Naive thymus-derived CD4-positive, alpha-beta T cell (primary cell): Measurements from ENCODE around the gene POP7. TPM values are rescaled to one million over a fixed set of nuclear protein-coding genes. Genes with fewer than 3 reads are reported as not detected.
"Not testable (repeated sequence)": the region's sequence is repeated elsewhere in the genome, so short reads cannot be mapped to it uniquely, and the experiment has no call there.

Experiments used
- ATAC-seq: fragments of 150-1000 bp; cut with Tn5 transposase; 2 replicates; pipeline ENCODE4 v1.10.0; 2021; ENCODE audit warnings: mild to moderate bottlenecking, moderate library complexity
- CTCF ChIA-PET: fragments of 350-600 bp; sonication (Branson Sonifier 250); formaldehyde crosslinking; loops from one replicate; lab custom pipeline; 2021; ENCODE audit warnings: antibody characterized with exemption; lab: Charles Lee
- POLR2A ChIA-PET: fragments of 350-600 bp; sonication (Branson Sonifier 250); formaldehyde crosslinking; loops from one replicate; lab custom pipeline; 2021; ENCODE audit warnings: antibody characterized with exemption, inconsistent platforms; lab: Charles Lee
- DNase-seq, 9 donors: peaks; one replicate each; pipeline versions ENCODE4 v3.0.0 to v3.0.0-alpha.2; 2020 to 2022; ENCODE audit warnings: mixed read lengths in 1 of 9
- H3K27ac ChIP-seq: one replicate; pipeline ENCODE4 v1.7.0; 2013; ENCODE audit warnings: mild to moderate bottlenecking, low read depth, low read length, moderate library complexity
- H3K27me3 ChIP-seq, 2 donors: one replicate each; pipeline ENCODE4 v1.7.0; 2013; ENCODE audit warnings: low read length in 2 of 2, mild to moderate bottlenecking in 2 of 2, moderate library complexity in 2 of 2; ENCODE audit not compliant: control insufficient read depth in 2 of 2, insufficient read depth in 2 of 2
- H3K36me3 ChIP-seq, 3 experiments: 1 replicate in 2 of 3; 2 replicates in 1 of 3; pipeline ENCODE4 v1.7.0; 2013; ENCODE audit warnings: low read length in 3 of 3, mild to moderate bottlenecking in 3 of 3, moderate library complexity in 1 of 3; ENCODE audit not compliant: insufficient read depth in 3 of 3, control insufficient read depth in 2 of 3
- H3K4me1 ChIP-seq, 2 donors: one replicate each; pipeline ENCODE4 v1.7.0; 2013; ENCODE audit warnings: low read length in 2 of 2, mild to moderate bottlenecking in 2 of 2, moderate library complexity in 1 of 2; ENCODE audit not compliant: control insufficient read depth in 2 of 2, insufficient read depth in 2 of 2
- H3K4me3 ChIP-seq: 2 replicates; pipeline ENCODE4 v1.7.0; 2013; ENCODE audit warnings: mild to moderate bottlenecking, low read length
- H3K9me3 ChIP-seq, 3 experiments: 1 replicate in 2 of 3; 2 replicates in 1 of 3; pipeline ENCODE4 v1.7.0; 2013; ENCODE audit warnings: low read length in 3 of 3; ENCODE audit not compliant: control insufficient read depth in 2 of 3
- H3K27ac Mint-ChIP-seq, 9 donors: one replicate each; pipeline ENCODE4 v1.8.0; 2020 to 2022; ENCODE audit warnings: mixed read lengths in 9 of 9, mild to moderate bottlenecking in 8 of 9, moderate library complexity in 5 of 9, inconsistent platforms in 2 of 9
- H3K27me3 Mint-ChIP-seq, 5 donors: one replicate each; pipeline ENCODE4 v1.8.0; 2021 to 2022; ENCODE audit warnings: mixed read lengths in 5 of 5, mild to moderate bottlenecking in 1 of 5
- H3K36me3 Mint-ChIP-seq, 5 donors: one replicate each; pipeline ENCODE4 v1.8.0; 2020 to 2022; ENCODE audit warnings: mixed read lengths in 5 of 5, mild to moderate bottlenecking in 3 of 5, inconsistent platforms in 1 of 5
- H3K4me1 Mint-ChIP-seq, 7 donors: one replicate each; pipeline ENCODE4 v1.8.0; 2020 to 2022; ENCODE audit warnings: mixed read lengths in 7 of 7, mild to moderate bottlenecking in 3 of 7, inconsistent platforms in 1 of 7
- H3K4me3 Mint-ChIP-seq, 10 donors: one replicate each; pipeline ENCODE4 v1.8.0; 2020 to 2022; ENCODE audit warnings: mild to moderate bottlenecking in 10 of 10, mixed read lengths in 10 of 10, moderate library complexity in 6 of 10, inconsistent platforms in 2 of 10
- H3K9me3 Mint-ChIP-seq, 11 donors: one replicate each; pipeline ENCODE4 v1.8.0; 2020 to 2022; ENCODE audit warnings: mixed read lengths in 11 of 11, mild to moderate bottlenecking in 4 of 11, inconsistent platforms in 1 of 11, moderate library complexity in 1 of 11
- intact Hi-C, 2 donors: fragments of 100-400 bp; cut with micrococcal nuclease; formaldehyde crosslinking; loops; one replicate each; pipeline ENCODE4 v1.15.1; 2023
- polyA plus RNA-seq, 2 donors: library from polyadenylated mRNA; unstranded; fragments of 300-500 nt; fragmentation: Illumina TruSeq; gene quantifications; one replicate each; pipeline ENCODE4 v1.2.3, GENCODE V29; 2021
- total RNA-seq, 6 experiments: library from RNA in 5 of 6; stranded (reverse) in 5 of 6; gene quantifications; 1 replicate in 5 of 6; 2 replicates in 1 of 6; pipeline ENCODE4 v1.2.3 and lab custom pipeline; 2021 to 2026

Gene POP7
- 10 to 100 TPM in 4 of 5 experiments, 1 to 10 TPM in 1; 8.9 to 38.2 (median 15.0) TPM for total RNA-seq
- 10 to 100 TPM; 37.3 to 56.4 TPM for polyA plus RNA-seq
- 6.1 reads per million, percentile 27 among the genes with 10 or more reads in this experiment for total RNA-seq (lab: John Stamatoyannopoulos, UW)

DNA sequence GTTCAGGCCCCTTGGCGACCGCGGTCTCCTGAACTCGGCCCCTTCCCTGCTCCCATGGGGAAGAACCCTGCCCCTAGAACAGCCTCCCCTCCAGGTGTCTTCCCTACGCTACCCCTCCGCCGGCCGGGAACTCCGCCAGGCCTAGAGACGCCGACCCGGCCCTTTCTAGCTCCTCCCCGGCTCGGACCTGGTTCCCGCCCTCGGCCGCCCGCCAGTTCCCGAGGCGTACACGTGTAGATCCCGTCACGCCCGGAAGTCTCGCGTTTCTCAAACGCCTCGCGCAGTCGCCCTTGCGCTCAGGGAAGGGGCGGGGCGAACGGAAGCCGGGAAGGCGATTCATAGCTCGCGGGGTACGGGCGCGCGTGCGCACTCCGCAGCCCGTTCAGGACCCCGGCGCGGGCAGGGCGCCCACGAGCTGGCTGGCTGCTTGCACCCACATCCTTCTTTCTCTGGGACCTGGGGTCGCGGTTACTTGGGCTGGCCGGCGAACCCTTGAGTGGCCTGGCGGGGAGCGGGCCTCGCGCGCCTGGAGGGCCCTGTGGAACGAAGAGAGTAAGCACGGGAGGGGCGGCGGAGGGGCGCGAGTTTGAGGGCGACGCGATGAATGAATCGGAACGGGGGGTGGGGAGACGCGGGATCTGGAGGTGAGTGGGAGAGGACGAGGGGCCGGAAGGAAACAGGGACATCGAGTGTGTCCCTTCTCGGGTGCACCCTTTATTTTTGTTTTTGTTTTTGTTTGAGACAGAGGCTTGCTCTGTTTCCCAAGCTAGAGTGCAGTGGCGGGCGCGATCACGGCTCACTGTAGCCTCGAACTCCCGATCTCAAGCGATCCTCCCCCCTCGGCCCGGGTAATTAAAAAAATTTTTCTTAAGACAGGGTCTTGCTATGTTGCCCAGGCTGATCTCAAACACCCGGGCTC, at the start of gene POP7:
Gene POP7, plus strand, starts transcription at position 369 of the 919 bp plus-strand sequence. CDS start 710 bp downstream, outside the sequence.
- ChIA-PET POLR2A (interaction anchor here (0.6 to 2.0 kb wide), 23 partner anchors 9 to 379 kb away, joined by 3 to 32 read pairs (median 5); partner anchors contain the start of genes FBXO24, GIGYF1, LRCH4 and MEPCE), CTCF (interaction anchor here (0.6 to 3.0 kb wide), 23 partner anchors 10 to 186 kb away, joined by 3 to 37 read pairs (median 5); partner anchors contain the start of genes GIGYF1, MOSPD3, SLC12A9 and SRRT)
- ATAC-seq, result peak; percentile 97
- DNase-seq, result peak; percentile 95 to 99 (median 97)
- H3K27me3 ChIP-seq, result no peaks in the 10 kb centered on the region
- Mint-ChIP-seq H3K36me3 (peaks cover 0 to 5% (median 0%) of the 10 kb centered on the region in 5 donors), H3K27ac (peak within 1 kb of the TSS; percentile 88 to 96 (median 93)), H3K9me3 (no peaks in the 10 kb centered on the region), H3K4me3 (peak within 1 kb of the TSS; percentile 88 to 97 (median 95)), H3K4me1 (peaks cover 8 to 15% (median 13%) of the 10 kb centered on the region in 7 donors), H3K27me3 (peaks cover 0 to 13% (median 3%) of the 10 kb centered on the region in 5 donors)
- H3K36me3 ChIP-seq, result peaks cover 0 to 8% (median 0%) of the 10 kb centered on the region in 3 experiments
- H3K4me3 ChIP-seq, result peak within 1 kb of the TSS; percentile 85
- H3K9me3 ChIP-seq, result no peaks in the 10 kb centered on the region
- H3K4me1 ChIP-seq, result peaks cover 9 to 12% of the 10 kb centered on the region in 2 donors
- intact Hi-C loops, result loop anchor here (1.0 to 5.0 kb wide), 17 partner anchors 12 to 605 kb away; partner anchors contain the start of genes GIGYF1 (in 2 of the 2), GNB2 (in 2 of the 2), SLC12A9 (in 2 of the 2) and ZCWPW1 (in 2 of the 2)
- peak within 1 kb of the TSS; percentile 91 for H3K27ac ChIP-seq

DNA sequence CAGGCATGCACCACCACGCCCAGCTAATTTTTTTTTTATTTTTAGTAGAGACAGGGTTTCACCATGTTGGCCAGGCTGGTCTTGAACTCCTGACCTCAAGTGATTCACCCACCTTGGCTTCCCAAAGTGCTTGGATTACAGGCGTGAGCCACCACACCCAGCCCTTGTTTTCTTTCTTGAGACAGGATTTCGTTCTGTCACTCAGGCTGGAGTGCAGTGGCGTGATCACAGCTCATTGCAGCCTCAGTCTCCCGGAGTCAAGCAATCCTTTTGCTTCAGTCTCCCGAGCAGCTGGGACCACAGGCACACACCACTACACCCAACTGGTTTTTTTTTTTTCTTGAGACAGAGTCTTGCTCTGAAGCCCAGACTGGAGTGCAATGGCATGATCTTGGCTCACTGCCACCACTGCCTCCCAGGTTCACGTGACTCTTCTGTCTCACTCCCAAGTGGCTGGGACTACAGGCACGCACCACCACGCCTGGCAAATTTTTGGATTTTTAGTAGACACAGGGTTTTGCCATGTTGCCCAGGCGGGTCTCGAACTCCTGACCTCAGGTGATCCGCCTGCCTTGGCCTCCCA, 43.6 kb upstream of the POP7 start:
- intact Hi-C loops, H3K27ac Mint-ChIP-seq, POLR2A ChIA-PET, CTCF ChIA-PET, H3K4me3 Mint-ChIP-seq, DNase-seq, H3K4me1 ChIP-seq, ATAC-seq, H3K36me3 Mint-ChIP-seq, H3K9me3 ChIP-seq, H3K36me3 ChIP-seq, H3K4me3 ChIP-seq, H3K9me3 Mint-ChIP-seq, H3K27me3 ChIP-seq, H3K27ac ChIP-seq, H3K4me1 Mint-ChIP-seq: not testable (repeated sequence)
- H3K27me3 Mint-ChIP-seq, result peaks cover 8 to 36% (median 18%) of the 10 kb centered on the region in 5 donors

DNA sequence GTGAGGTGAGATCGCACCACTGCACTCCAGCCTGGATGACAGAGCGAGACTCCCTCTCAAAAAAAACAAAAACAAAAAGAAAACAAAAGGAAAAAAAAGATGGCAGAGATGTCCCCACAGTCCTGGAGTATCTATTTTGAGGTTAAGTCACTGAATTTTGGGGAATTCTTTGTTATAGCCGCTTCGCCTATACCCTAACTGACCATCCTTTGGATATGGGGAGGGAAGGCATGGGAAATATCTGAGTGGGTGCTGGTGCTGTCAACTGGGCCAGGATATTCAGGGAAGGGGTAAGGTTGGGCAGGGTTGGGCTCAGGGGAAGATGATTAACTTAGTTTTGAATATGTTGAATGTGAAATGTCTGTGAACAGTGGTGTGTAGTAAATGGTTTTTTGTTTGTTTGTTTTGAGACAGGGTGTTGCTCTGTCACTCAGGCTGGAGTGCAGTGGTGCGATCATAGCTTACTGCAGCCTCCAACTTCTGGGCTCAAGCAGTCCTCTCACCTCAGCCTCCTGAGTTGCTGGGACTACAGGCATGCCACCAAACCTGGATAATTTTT, 40.7 kb upstream of the POP7 start:
- ChIA-PET POLR2A (interaction anchor here (2.1 kb wide), 1 partner anchor 7 kb away, joined by 5 read pairs; no protein-coding TSS in a partner anchor), CTCF (no interaction called here)
- DNase-seq (no peak), ATAC-seq (no peak)
- Histone ChIP-seq H3K4me3 (no peak overlapping the region), H3K36me3 (no peaks in the 10 kb centered on the region), H3K27me3 (no peaks in the 10 kb centered on the region), H3K27ac (no peak overlapping the region), H3K4me1 (no peaks in the 10 kb centered on the region), H3K9me3 (no peaks in the 10 kb centered on the region)
- intact Hi-C loops, result no loop called here
- Mint-ChIP-seq H3K27me3 (peaks cover 0 to 24% (median 5%) of the 10 kb centered on the region in 5 donors), H3K36me3 (peaks cover 0 to 8% (median 0%) of the 10 kb centered on the region in 5 donors), H3K4me3 (no peak overlapping the region), H3K27ac (no peak overlapping the region), H3K9me3 (peaks cover 0 to 2% (median 0%) of the 10 kb centered on the region in 11 donors), H3K4me1 (peaks cover 0 to 10% (median 0%) of the 10 kb centered on the region in 7 donors)

DNA sequence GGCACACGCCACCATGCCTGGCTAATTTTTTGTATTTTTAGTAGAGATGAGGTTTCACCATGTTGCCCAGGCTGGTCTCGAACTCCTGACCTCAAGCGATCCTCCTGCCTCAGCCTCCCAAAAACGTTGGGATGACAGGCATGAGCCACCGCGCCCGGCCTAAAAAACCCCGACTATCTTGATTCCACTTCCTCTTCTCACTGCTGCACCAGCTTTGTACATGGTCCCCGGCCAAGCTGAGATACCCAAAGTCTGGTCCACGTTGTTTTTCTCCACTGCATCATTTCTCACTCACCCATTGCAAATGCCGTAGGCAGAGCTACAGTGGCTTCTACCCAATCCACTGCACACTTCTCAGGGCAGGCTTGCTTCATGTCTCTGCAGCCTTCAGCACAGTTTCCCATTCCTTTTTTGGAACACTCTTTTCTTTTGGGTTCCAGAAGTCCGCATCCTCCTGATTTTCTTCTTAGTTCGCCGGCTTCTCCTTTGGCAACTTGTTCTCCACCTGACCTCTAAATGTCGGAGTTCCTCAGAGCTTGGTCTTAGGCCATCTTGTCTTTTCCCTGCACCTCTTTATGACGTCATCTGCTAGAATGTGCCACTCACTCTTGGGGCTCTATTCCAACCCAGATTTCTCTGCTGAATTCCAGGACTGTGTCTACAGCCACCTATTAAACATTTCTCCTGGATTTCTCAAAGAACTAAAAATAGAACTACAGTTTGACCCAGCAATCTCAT, 38.4 kb upstream of the POP7 start:
- POLR2A ChIA-PET, result interaction anchor here (0.6 to 1.6 kb wide), 2 partner anchors 41 to 53 kb away, joined by 3 to 4 read pairs; partner anchors contain the start of gene EPO

GRCh38 chr7:100668069-100668449, 37.9 kb upstream of the POP7 start:
- CTCF ChIA-PET, result no interaction called here
- Mint-ChIP-seq H3K9me3 (peaks cover 0 to 2% (median 0%) of the 10 kb centered on the region in 11 donors), H3K27me3 (peaks cover 0 to 31% (median 0%) of the 10 kb centered on the region in 5 donors), H3K4me1 (peaks cover 0 to 11% (median 0%) of the 10 kb centered on the region in 7 donors), H3K4me3 (no peak overlapping the region), H3K27ac (no peak overlapping the region), H3K36me3 (peaks cover 0 to 8% (median 0%) of the 10 kb centered on the region in 5 donors)
- Histone ChIP-seq H3K27me3 (no peaks in the 10 kb centered on the region), H3K27ac (no peak overlapping the region), H3K4me1 (no peaks in the 10 kb centered on the region), H3K9me3 (no peaks in the 10 kb centered on the region), H3K4me3 (no peak overlapping the region), H3K36me3 (no peaks in the 10 kb centered on the region)
- intact Hi-C loops, result no loop called here
- ATAC-seq, result no peak
- POLR2A ChIA-PET, result interaction anchor here (0.6 to 1.6 kb wide), 2 partner anchors 42 to 52 kb away, joined by 3 to 4 read pairs; partner anchors contain the start of gene EPO
- DNase-seq, result no peak

More for the DNA sequence above, 38.4 kb upstream of the POP7 start:
- Mint-ChIP-seq H3K27me3 (peaks cover 0 to 31% (median 0%) of the 10 kb centered on the region in 5 donors), H3K4me1 (peaks cover 0 to 10% (median 0%) of the 10 kb centered on the region in 7 donors), H3K27ac (no peak overlapping the region), H3K36me3 (peaks cover 0 to 8% (median 0%) of the 10 kb centered on the region in 5 donors), H3K9me3 (peaks cover 0 to 2% (median 0%) of the 10 kb centered on the region in 11 donors), H3K4me3 (no peak overlapping the region)
- CTCF ChIA-PET, result no interaction called here
- intact Hi-C loops, result no loop called here
- Histone ChIP-seq H3K9me3 (no peaks in the 10 kb centered on the region), H3K27ac (no peak overlapping the region), H3K27me3 (no peaks in the 10 kb centered on the region), H3K4me3 (no peak overlapping the region), H3K4me1 (no peaks in the 10 kb centered on the region), H3K36me3 (no peaks in the 10 kb centered on the region)
- ATAC-seq (no peak), DNase-seq (no peak)
